HG03442 (cell line): ENCODE measurements around the gene STX10.

ENCODE experiments used
- ATAC-seq: cut with Tn5 transposase; IDR thresholded peaks from one replicate; pipeline ENCODE4 v1.9.1; 2021; ENCODE audit warnings: mild to moderate bottlenecking, moderate library complexity; ENCODE audit not compliant: unreplicated experiment

STX10 gene

GRCh38 chr19:13101590-13102415 is 48.4 kb downstream of the STX10 start:
- no peak for ATAC-seq

- no peak for ATAC-seq
Measured at GRCh38 chr19:13100841-13101589, 49.2 kb downstream of the STX10 start.

GRCh38 chr19:13100031-13100588 is 50.1 kb downstream of the STX10 start:
- ATAC-seq, result no peak

GRCh38 chr19:13099073-13099999 is 50.8 kb downstream of the STX10 start:
- no peak for ATAC-seq

GRCh38 chr19:13098277-13099072 is 51.7 kb downstream of the STX10 start:
- ATAC-seq, result no peak

- no peak for ATAC-seq
Measured at GRCh38 chr19:13097463-13098258, 52.5 kb downstream of the STX10 start.

- no peak for ATAC-seq
Measured at GRCh38 chr19:13097033-13097462, 53.1 kb downstream of the STX10 start.

- no peak for ATAC-seq
Measured at GRCh38 chr19:13095934-13096927, 53.9 kb downstream of the STX10 start.

GRCh38 chr19:13095393-13095784 is 54.8 kb downstream of the STX10 start:
- no peak for ATAC-seq

GRCh38 chr19:13094771-13095392 is 55.3 kb downstream of the STX10 start:
- no peak for ATAC-seq

- no peak for ATAC-seq
Measured at GRCh38 chr19:13094106-13094504, 56.1 kb downstream of the STX10 start.
